Measurements from ENCODE around the gene SLC35F5. TPM values are rescaled to one million over a fixed set of nuclear protein-coding genes. Genes with fewer than 3 reads are reported as not detected.

The SLC35F5 gene
- total and polyA plus RNA-seq, 2 of the 4 experiments (the other 2 are of a cell fraction): 30.5 to 93.4 TPM

DNA sequence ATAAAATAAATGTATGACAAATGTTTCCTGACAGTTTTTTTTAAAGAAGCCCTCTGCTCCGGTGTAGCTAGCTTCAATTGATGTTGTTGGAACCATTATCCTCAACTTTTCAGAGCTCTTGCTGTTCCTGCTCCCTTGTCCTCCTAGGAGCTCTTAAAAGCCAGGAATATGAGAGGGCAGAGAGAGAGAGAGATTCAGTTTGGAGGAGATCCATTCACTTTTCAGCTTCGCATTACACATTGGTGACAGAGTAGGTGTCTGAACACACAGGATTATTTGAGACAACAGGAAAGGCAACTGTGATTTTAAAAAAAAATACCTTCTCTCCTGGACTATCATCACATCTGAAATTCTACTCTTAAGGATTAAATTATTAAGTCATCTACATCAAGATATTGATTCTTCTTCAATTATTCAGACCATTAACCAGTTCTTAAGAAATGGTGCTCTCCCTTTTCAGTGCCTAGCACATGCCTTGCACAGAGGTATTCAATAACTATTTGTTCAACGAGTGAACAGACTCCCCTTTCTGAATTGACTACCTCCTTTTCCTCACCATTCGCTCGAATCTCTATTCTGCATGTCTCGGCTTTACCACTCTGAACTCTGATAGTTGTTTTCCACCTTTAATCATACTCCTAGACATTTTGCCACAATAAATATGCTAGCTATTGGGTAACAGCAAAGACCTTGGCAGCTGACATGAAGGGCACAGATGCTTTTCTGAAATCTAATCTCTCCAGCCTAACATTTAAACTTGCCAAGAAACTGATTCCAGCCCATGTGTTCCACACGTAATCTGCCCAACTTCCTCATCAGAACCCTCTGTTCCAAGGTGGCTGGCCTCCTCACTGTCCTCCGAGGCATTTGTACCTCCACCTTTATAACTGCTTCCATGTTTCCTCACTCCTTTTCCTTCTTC is 28.6 kb upstream of the SLC35F5 start:
- H3K4me3 ChIP-seq (ENCODE audit: insufficient read depth, low read depth, low read length): no peak overlapping the region
- H2BK120ac ChIP-seq (ENCODE audit: low read depth, low read length): no peak overlapping the region
- dilution Hi-C loops (cut with HindIII; ENCODE audit: low sequenced_read_pairs, unreplicated experiment): no loop called here
- DNase-seq (no peak), ATAC-seq (ENCODE audit: low read depth) (no peak)
- no peaks in the 10 kb centered on the region for H3K36me3 ChIP-seq (ENCODE audit: control insufficient read depth, insufficient read depth, low read length)
- no peak overlapping the region for H2AK5ac ChIP-seq (ENCODE audit: low read depth, low read length)
- intact Hi-C loops (cut with micrococcal nuclease): no loop called here
- H3K4ac ChIP-seq (ENCODE audit: low read depth, low read length): no peak overlapping the region
- 0 out of 2 replicates have a peak overlapping the region, but pooled peaks have one; percentile 18 for H3K23ac ChIP-seq (ENCODE audit: low read depth, low read length)
- no peak overlapping the region for H3K4me2 ChIP-seq (ENCODE audit: low read depth, low read length)
- no peaks in the 10 kb centered on the region for H3K9me3 ChIP-seq (ENCODE audit: control insufficient read depth, insufficient read depth, low read length)
- no peak overlapping the region for H2BK5ac ChIP-seq (ENCODE audit: low read depth, low read length, poor library complexity, severe bottlenecking)
- in situ Hi-C loops (cut with MboI; ENCODE audit: low sequenced_read_pairs): no loop called here
- H3K27ac ChIP-seq (ENCODE audit: insufficient read depth, low read length): no peak overlapping the region
- H3K9ac ChIP-seq (ENCODE audit: low read depth, low read length): no peak overlapping the region
- no peak overlapping the region for H4K91ac ChIP-seq (ENCODE audit: insufficient read depth, low read depth, low read length)
- H2AFZ ChIP-seq (replicated peaks; ENCODE audit: low read length, poor library complexity): no peak overlapping the region
- BruUV-seq (replicated peaks): no TSS peak
- H4K20me1 ChIP-seq (ENCODE audit: insufficient read depth, low read length): no peaks in the 10 kb centered on the region
- no peak overlapping the region for H3K14ac ChIP-seq (replicated peaks; ENCODE audit: low read depth, low read length)
- ChIA-PET POLR2A (ENCODE audit: unreplicated experiment) (no interaction called here), CTCF (no interaction called here)
- H3K4me1 ChIP-seq (ENCODE audit: control insufficient read depth, insufficient read depth, low read length): no peaks in the 10 kb centered on the region
- no peak overlapping the region for H4K5ac ChIP-seq (ENCODE audit: low read depth, low read length)
- no peak overlapping the region for H3K56ac ChIP-seq (ENCODE audit: extremely low read depth, insufficient read depth, low read length)
- H3K18ac ChIP-seq (ENCODE audit: low read depth, low read length): no peak overlapping the region
- 56% methylated on average over 4 of the region's 8 CpGs; no CpG with 5 or more reads in 1 of the 2 experiments for WGBS, 2 experiments (ENCODE audit: extremely low coverage in 2 of 2, insufficient read length in 1 of 2)
- H3K79me1 ChIP-seq (ENCODE audit: low read depth in 1 of 2, low read length in 2 of 2): no peaks in the 10 kb centered on the region
- no peaks in the 10 kb centered on the region for H3K9me1 ChIP-seq (ENCODE audit: insufficient read depth, low read length)
- no peak overlapping the region for H4K8ac ChIP-seq (ENCODE audit: low read depth in 2 of 2, low read length in 2 of 2)
- H2BK20ac ChIP-seq (ENCODE audit: low read depth, low read length): no peak overlapping the region
- H3K27me3 ChIP-seq (ENCODE audit: control insufficient read depth, insufficient read depth, low read length): no peaks in the 10 kb centered on the region; the same call in 1 of the 2 replicates
- no peak overlapping the region for H2BK15ac ChIP-seq (ENCODE audit: low read depth, low read length)
- TF ChIP-seq USF2 (IDR thresholded peaks at IDR 0.05; ENCODE audit: low read depth, low read length): no peak
- no peak for TF ChIP-seq RFX5 (IDR thresholded peaks at IDR 0.05; ENCODE audit: low read depth, low read length)
- TF ChIP-seq NFE2L2 (IDR thresholded peaks at IDR 0.05; ENCODE audit: low read depth, low read length): no peak
- TF ChIP-seq MAFK (IDR thresholded peaks at IDR 0.05; ENCODE audit: low read depth, low read length): no peak
- TF ChIP-seq BHLHE40 (IDR thresholded peaks at IDR 0.05; ENCODE audit: low read depth, low read length): no peak
- TF ChIP-seq CEBPB (IDR thresholded peaks at IDR 0.05; ENCODE audit: low read depth, low read length): no peak
- no peak for TF ChIP-seq POLR2A (IDR thresholded peaks at IDR 0.05; ENCODE audit: low read depth, low read length)
- TF ChIP-seq, protein P1, sequence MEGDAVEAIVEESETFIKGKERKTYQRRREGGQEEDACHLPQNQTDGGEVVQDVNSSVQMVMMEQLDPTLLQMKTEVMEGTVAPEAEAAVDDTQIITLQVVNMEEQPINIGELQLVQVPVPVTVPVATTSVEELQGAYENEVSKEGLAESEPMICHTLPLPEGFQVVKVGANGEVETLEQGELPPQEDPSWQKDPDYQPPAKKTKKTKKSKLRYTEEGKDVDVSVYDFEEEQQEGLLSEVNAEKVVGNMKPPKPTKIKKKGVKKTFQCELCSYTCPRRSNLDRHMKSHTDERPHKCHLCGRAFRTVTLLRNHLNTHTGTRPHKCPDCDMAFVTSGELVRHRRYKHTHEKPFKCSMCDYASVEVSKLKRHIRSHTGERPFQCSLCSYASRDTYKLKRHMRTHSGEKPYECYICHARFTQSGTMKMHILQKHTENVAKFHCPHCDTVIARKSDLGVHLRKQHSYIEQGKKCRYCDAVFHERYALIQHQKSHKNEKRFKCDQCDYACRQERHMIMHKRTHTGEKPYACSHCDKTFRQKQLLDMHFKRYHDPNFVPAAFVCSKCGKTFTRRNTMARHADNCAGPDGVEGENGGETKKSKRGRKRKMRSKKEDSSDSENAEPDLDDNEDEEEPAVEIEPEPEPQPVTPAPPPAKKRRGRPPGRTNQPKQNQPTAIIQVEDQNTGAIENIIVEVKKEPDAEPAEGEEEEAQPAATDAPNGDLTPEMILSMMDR (conservative IDR thresholded peaks at IDR 0.05; ENCODE audit: low read depth, low read length): no peak
- TF ChIP-seq ELK1 (IDR thresholded peaks at IDR 0.05; ENCODE audit: borderline replicate concordance, low read depth, low read length): no peak
- no peak for TF ChIP-seq MAZ (IDR thresholded peaks at IDR 0.05; ENCODE audit: borderline replicate concordance, low read depth, low read length)
- no peak for TF ChIP-seq FOS (IDR thresholded peaks at IDR 0.05; ENCODE audit: low read depth, low read length)
- TF ChIP-seq SMC3 (IDR thresholded peaks at IDR 0.05; ENCODE audit: low read depth, low read length): no peak
- no peak for TF ChIP-seq RAD21 (IDR thresholded peaks at IDR 0.05; ENCODE audit: low read length)
- no peak overlapping the region for H2AK9ac ChIP-seq (replicated peaks; ENCODE audit: low read depth, low read length, poor library complexity)
